ENCODE data around the gene CFAP299.

GRCh38 chr4:80286451-80286850 is 49.1 kb upstream of the CFAP299 start:
- no peak for TF ChIP-seq EZH2 (IDR thresholded peaks at IDR 0.05; ENCODE audit: borderline replicate concordance, low read depth, low read length, severe bottlenecking)
- no peak for TF ChIP-seq CTCF (IDR thresholded peaks at IDR 0.05; ENCODE audit: extremely low read depth in 1 of 2, insufficient read depth in 1 of 2, low read depth in 1 of 2, low read length in 2 of 2)
- TF ChIP-seq POLR2A (IDR thresholded peaks at IDR 0.05; ENCODE audit: low read depth, low read length): no peak
- TF ChIP-seq POLR2AphosphoS5 (IDR thresholded peaks at IDR 0.05; ENCODE audit: insufficient read depth, low read depth, low read length): no peak
- TF ChIP-seq FOS (IDR thresholded peaks at IDR 0.05; ENCODE audit: borderline replicate concordance, insufficient read depth, low read length): no peak
- TF ChIP-seq MAX (IDR thresholded peaks at IDR 0.05; ENCODE audit: insufficient read depth, insufficient read length): no peak
- TF ChIP-seq JUN (IDR thresholded peaks at IDR 0.05; ENCODE audit: borderline replicate concordance, insufficient read depth, insufficient read length, low read depth): no peak

All from endothelial cell of umbilical vein (primary cell).